ENCODE measurements around the gene NDUFC2. TPM values are rescaled to one million over a fixed set of nuclear protein-coding genes. Genes with fewer than 3 reads are reported as not detected.

Gene NDUFC2
- total RNA-seq, 2 experiments from 2014 or later = 62.6 to 68.5 TPM

- Mint-ChIP-seq H3K27me3 (no peaks in the 10 kb centered on the region), H3K36me3 (ENCODE audit: low read depth) (no peaks in the 10 kb centered on the region)
- ATAC-seq (ENCODE audit: poor library complexity) = no peak
These were observed 23.6 kb downstream of the NDUFC2 start for GRCh38 chr11:78056093-78056492.

GRCh38 chr11:78054971-78055370, 24.7 kb downstream of the NDUFC2 start:
- no peak for DNase-seq
- Histone ChIP-seq H3K4me3 (ENCODE audit: low read length) (no peak overlapping the region), H3K27ac (ENCODE audit: low read depth in 1 of 2, low read length in 2 of 2) (no peak overlapping the region), H3K27me3 (ENCODE audit: control insufficient read depth in 1 of 2, insufficient read depth in 2 of 2, low read length in 2 of 2) (no peaks in the 10 kb centered on the region), H3K4me1 (ENCODE audit: insufficient read depth, low read length) (no peaks in the 10 kb centered on the region), H3K9me3 (ENCODE audit: control insufficient read depth in 1 of 2, insufficient read depth in 1 of 2, low read length in 2 of 2) (no peaks in the 10 kb centered on the region), H3K36me3 (ENCODE audit: insufficient read depth, low read length) (no peaks in the 10 kb centered on the region)
- no peak overlapping the region for H3K27ac Mint-ChIP-seq
- H3K9me3 Mint-ChIP-seq = no peaks in the 10 kb centered on the region
- no peak overlapping the region for H3K4me3 Mint-ChIP-seq
- intact Hi-C loops (cut with DNase I, micrococcal nuclease) = no loop called here
- H3K27me3 Mint-ChIP-seq = no peaks in the 10 kb centered on the region
- ChIA-PET POLR2A (no interaction called here), CTCF (interaction anchor here (1.8 kb wide), 1 partner anchor 9 kb away, joined by 4 read pairs; no protein-coding TSS in a partner anchor)
- no peaks in the 10 kb centered on the region for H3K36me3 Mint-ChIP-seq (ENCODE audit: low read depth)
- TF ChIP-seq CTCF (IDR thresholded peaks at IDR 0.05) = no peak
- no peaks in the 10 kb centered on the region for H3K4me1 Mint-ChIP-seq (ENCODE audit: low read depth)
- ATAC-seq (ENCODE audit: poor library complexity) = no peak

More at GRCh38 chr11:78056093-78056492, 23.6 kb downstream of the NDUFC2 start:
- no peaks in the 10 kb centered on the region for H3K36me3 ChIP-seq (ENCODE audit: insufficient read depth, low read length)
- no peaks in the 10 kb centered on the region for H3K4me1 Mint-ChIP-seq (ENCODE audit: low read depth)
- no peak overlapping the region for H3K4me3 ChIP-seq (ENCODE audit: low read length)
- H3K9me3 ChIP-seq (ENCODE audit: control insufficient read depth in 1 of 2, insufficient read depth in 1 of 2, low read length in 2 of 2) = no peaks in the 10 kb centered on the region
- intact Hi-C loops (cut with DNase I, micrococcal nuclease) = no loop called here
- no peaks in the 10 kb centered on the region for H3K9me3 Mint-ChIP-seq
- no peak overlapping the region for H3K4me3 Mint-ChIP-seq
- no peak for TF ChIP-seq CTCF (IDR thresholded peaks at IDR 0.05)
- no peak overlapping the region for H3K27ac ChIP-seq (ENCODE audit: low read depth in 1 of 2, low read length in 2 of 2)
- H3K27me3 ChIP-seq (ENCODE audit: control insufficient read depth in 1 of 2, insufficient read depth in 2 of 2, low read length in 2 of 2) = no peaks in the 10 kb centered on the region
- H3K27ac Mint-ChIP-seq = no peak overlapping the region
- DNase-seq = no peak
- no peaks in the 10 kb centered on the region for H3K4me1 ChIP-seq (ENCODE audit: insufficient read depth, low read length)
- CTCF ChIA-PET = interaction anchor here (1.8 kb wide), 1 partner anchor 10 kb away, joined by 4 read pairs; no protein-coding TSS in a partner anchor
- POLR2A ChIA-PET = no interaction called here

- Mint-ChIP-seq H3K36me3 (ENCODE audit: low read depth) (no peaks in the 10 kb centered on the region), H3K4me3 (no peak overlapping the region), H3K9me3 (no peaks in the 10 kb centered on the region), H3K4me1 (ENCODE audit: low read depth) (no peaks in the 10 kb centered on the region), H3K27me3 (no peaks in the 10 kb centered on the region), H3K27ac (no peak overlapping the region)
- H3K4me1 ChIP-seq (ENCODE audit: insufficient read depth, low read length) = peaks cover 3% of the 10 kb centered on the region
- POLR2A ChIA-PET = no interaction called here
- CTCF ChIA-PET = no interaction called here
- ATAC-seq (ENCODE audit: poor library complexity) (no peak), DNase-seq (no peak)
- H3K36me3 ChIP-seq (ENCODE audit: insufficient read depth, low read length) = no peaks in the 10 kb centered on the region
- H3K27me3 ChIP-seq (ENCODE audit: control insufficient read depth in 1 of 2, insufficient read depth in 2 of 2, low read length in 2 of 2) = no peaks in the 10 kb centered on the region
- intact Hi-C loops (cut with DNase I, micrococcal nuclease) = no loop called here
- TF ChIP-seq CTCF (IDR thresholded peaks at IDR 0.05) = no peak
- H3K9me3 ChIP-seq (ENCODE audit: control insufficient read depth in 1 of 2, insufficient read depth in 1 of 2, low read length in 2 of 2) = no peaks in the 10 kb centered on the region
- H3K27ac ChIP-seq (ENCODE audit: low read depth in 1 of 2, low read length in 2 of 2) = no peak overlapping the region
- no peak overlapping the region for H3K4me3 ChIP-seq (ENCODE audit: low read length)
These were observed 28.5 kb downstream of the NDUFC2 start for GRCh38 chr11:78050964-78051831.
